ENCODE results near the gene PPP3R1. TPM values are rescaled to one million over a fixed set of nuclear protein-coding genes. Genes with fewer than 3 reads are reported as not detected.

Gene PPP3R1
- total RNA-seq, 3 donors from 2014 or later, result 32.8 to 54.4 (median 34.1) TPM

GRCh38 chr2:68293024-68293423 lies 40.7 kb upstream of the PPP3R1 start:
- H3K4me3 ChIP-seq, result no peak overlapping the region
- H3K36me3 ChIP-seq, result no peaks in the 10 kb centered on the region
- H3K9me3 ChIP-seq, result no peaks in the 10 kb centered on the region
- TF ChIP-seq, protein P1, sequence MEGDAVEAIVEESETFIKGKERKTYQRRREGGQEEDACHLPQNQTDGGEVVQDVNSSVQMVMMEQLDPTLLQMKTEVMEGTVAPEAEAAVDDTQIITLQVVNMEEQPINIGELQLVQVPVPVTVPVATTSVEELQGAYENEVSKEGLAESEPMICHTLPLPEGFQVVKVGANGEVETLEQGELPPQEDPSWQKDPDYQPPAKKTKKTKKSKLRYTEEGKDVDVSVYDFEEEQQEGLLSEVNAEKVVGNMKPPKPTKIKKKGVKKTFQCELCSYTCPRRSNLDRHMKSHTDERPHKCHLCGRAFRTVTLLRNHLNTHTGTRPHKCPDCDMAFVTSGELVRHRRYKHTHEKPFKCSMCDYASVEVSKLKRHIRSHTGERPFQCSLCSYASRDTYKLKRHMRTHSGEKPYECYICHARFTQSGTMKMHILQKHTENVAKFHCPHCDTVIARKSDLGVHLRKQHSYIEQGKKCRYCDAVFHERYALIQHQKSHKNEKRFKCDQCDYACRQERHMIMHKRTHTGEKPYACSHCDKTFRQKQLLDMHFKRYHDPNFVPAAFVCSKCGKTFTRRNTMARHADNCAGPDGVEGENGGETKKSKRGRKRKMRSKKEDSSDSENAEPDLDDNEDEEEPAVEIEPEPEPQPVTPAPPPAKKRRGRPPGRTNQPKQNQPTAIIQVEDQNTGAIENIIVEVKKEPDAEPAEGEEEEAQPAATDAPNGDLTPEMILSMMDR (IDR thresholded peaks at IDR 0.05), result no peak
- no peak for TF ChIP-seq POLR2A (IDR thresholded peaks at IDR 0.05)
- no peak for TF ChIP-seq POLR2AphosphoS5 (IDR thresholded peaks at IDR 0.05)
- H3K27me3 ChIP-seq, result no peaks in the 10 kb centered on the region
- no peak for DNase-seq (ENCODE audit: low spot score in 2 of 2)
- H3K27ac ChIP-seq, result no peak overlapping the region
- H3K4me1 ChIP-seq, result peaks cover 0 to 5% of the 10 kb centered on the region in 2 donors
- intact Hi-C loops (cut with DNase I; ENCODE audit: low total_unique reads), result no loop called here

GRCh38 chr2:68292108-68292710 lies 39.9 kb upstream of the PPP3R1 start:
- no peak overlapping the region for H3K27ac ChIP-seq
- no peak for DNase-seq (ENCODE audit: low spot score in 2 of 2)
- intact Hi-C loops (cut with DNase I; ENCODE audit: low total_unique reads), result no loop called here
- H3K27me3 ChIP-seq, result no peaks in the 10 kb centered on the region
- H3K9me3 ChIP-seq, result no peaks in the 10 kb centered on the region
- H3K36me3 ChIP-seq, result no peaks in the 10 kb centered on the region
- TF ChIP-seq POLR2AphosphoS5 (IDR thresholded peaks at IDR 0.05) (no peak), POLR2A (IDR thresholded peaks at IDR 0.05) (no peak)
- TF ChIP-seq, protein P1 (IDR thresholded peaks at IDR 0.05), result peak; percentile 56 to 73 (median 64)
- H3K4me3 ChIP-seq, result no peak overlapping the region
- peaks cover 0 to 5% of the 10 kb centered on the region in 2 donors for H3K4me1 ChIP-seq

- Histone ChIP-seq H3K27me3 (no peaks in the 10 kb centered on the region), H3K36me3 (no peaks in the 10 kb centered on the region), H3K9me3 (no peaks in the 10 kb centered on the region), H3K4me1 (peaks cover 0 to 5% of the 10 kb centered on the region in 2 donors), H3K27ac (no peak overlapping the region), H3K4me3 (no peak overlapping the region)
- TF ChIP-seq POLR2A (IDR thresholded peaks at IDR 0.05) (no peak), POLR2AphosphoS5 (IDR thresholded peaks at IDR 0.05) (no peak)
- TF ChIP-seq, protein P1 (IDR thresholded peaks at IDR 0.05), result no peak
- intact Hi-C loops (cut with DNase I; ENCODE audit: low total_unique reads), result no loop called here
- DNase-seq (ENCODE audit: low spot score in 2 of 2), result no peak
Measured at GRCh38 chr2:68291314-68291713, 39.0 kb upstream of the PPP3R1 start.

DNA sequence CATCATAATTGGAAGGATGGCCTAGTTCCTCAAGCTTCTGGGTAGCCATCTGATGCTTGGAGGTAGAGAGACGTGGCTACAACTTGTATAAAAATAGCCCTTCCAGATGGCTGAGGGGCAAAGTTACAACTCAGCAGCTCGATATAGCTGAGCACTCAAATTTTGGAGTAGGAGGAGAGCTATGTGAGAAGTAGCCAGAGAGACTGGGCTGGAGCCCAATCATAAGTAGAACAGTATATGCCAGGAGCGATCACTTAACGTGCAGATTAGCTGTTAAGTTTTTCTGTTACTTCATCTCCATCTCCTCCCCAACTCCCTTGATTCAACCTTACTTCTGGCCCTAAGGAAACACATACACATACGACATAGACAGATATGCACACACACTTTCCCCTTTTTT lies 38.6 kb upstream of the PPP3R1 start:
- no peaks in the 10 kb centered on the region for H3K27me3 ChIP-seq
- intact Hi-C loops (cut with DNase I; ENCODE audit: low total_unique reads), result no loop called here
- TF ChIP-seq, protein P1 (IDR thresholded peaks at IDR 0.05), result no peak
- TF ChIP-seq POLR2AphosphoS5 (IDR thresholded peaks at IDR 0.05), result no peak
- no peak for TF ChIP-seq POLR2A (IDR thresholded peaks at IDR 0.05)
- H3K9me3 ChIP-seq, result no peaks in the 10 kb centered on the region
- DNase-seq (ENCODE audit: low spot score in 2 of 2), result no peak
- H3K36me3 ChIP-seq, result no peaks in the 10 kb centered on the region
- H3K27ac ChIP-seq, result no peak overlapping the region
- no peak overlapping the region for H3K4me3 ChIP-seq
- peaks cover 0 to 5% of the 10 kb centered on the region in 2 donors for H3K4me1 ChIP-seq

DNA sequence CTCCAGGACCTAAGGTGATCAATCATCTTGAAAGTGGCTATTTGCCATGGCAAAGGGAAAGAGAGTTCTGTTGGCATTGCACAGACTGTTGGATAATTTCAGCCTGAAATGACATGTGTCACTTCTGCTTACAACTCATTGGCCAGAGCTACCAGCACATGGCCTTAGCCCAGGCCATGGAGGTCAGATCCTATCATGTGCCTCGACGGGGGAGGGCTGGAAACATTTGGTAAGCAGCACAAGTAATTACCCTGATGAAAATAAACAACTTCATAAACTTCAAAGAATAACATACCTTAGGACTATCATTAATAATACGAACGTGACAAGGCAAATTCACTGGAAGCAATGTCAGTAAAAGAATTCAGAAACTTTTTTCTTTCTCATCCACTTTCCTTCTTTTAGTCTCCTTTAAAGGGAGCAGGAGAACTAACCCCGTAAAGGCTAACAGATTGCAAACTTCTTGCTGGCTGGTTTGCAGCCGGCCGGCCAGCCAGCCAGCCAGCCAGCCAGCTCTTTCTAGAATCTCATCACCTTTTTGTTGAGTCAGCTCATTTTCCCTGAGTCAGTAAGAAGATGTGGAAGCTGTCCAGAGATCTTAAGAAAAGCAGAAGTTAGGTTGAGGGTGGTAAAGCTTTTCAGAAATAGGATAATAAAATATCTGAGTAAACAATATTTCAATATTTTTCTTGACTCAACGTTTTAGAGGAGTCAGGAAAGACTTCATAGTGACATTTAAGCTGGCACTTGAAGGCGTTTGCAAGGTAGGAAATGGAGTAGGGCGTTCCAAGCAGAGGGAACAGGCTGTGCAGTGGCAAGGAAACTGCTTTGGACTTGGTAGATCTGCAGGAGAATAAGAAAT lies 35.5 kb upstream of the PPP3R1 start:
- DNase-seq (ENCODE audit: low spot score in 2 of 2), result no peak

More for the DNA sequence above, 35.5 kb upstream of the PPP3R1 start:
- intact Hi-C loops (cut with DNase I; ENCODE audit: low total_unique reads), result no loop called here
- no peak for TF ChIP-seq POLR2AphosphoS5 (IDR thresholded peaks at IDR 0.05)
- TF ChIP-seq POLR2A (IDR thresholded peaks at IDR 0.05), result no peak
- TF ChIP-seq, protein P1 (IDR thresholded peaks at IDR 0.05), result no peak
- Histone ChIP-seq H3K27ac (peak overlapping the region in 1 of 2 donors; percentile 4), H3K4me1 (peaks cover 5 to 13% of the 10 kb centered on the region in 2 donors), H3K4me3 (no peak overlapping the region), H3K9me3 (no peaks in the 10 kb centered on the region), H3K36me3 (no peaks in the 10 kb centered on the region), H3K27me3 (no peaks in the 10 kb centered on the region)
